ENCODE results near the gene POLR2B.
"Not testable (repeated sequence)": the region's sequence is repeated elsewhere in the genome, so short reads cannot be mapped to it uniquely, and the experiment has no call there.

The POLR2B gene

GRCh38 chr4:56978750-56979303 lies at the start of gene POLR2B:
Gene POLR2B (plus strand): TSS chr4:56978896. CDS start chr4:56978986, 90 bp downstream.
- peak within 1 kb of the TSS; percentile 96 for H3K27ac ChIP-seq
- no peak for TF ChIP-seq ZFX (IDR thresholded peaks at IDR 0.05; ENCODE audit: borderline replicate concordance)
- TF ChIP-seq CTCF (IDR thresholded peaks at IDR 0.05), result no peak

GRCh38 chr4:56930638-56931037 lies 48.1 kb upstream of the POLR2B start:
- H3K27ac ChIP-seq, result no peak overlapping the region

GRCh38 chr4:56931924-56932323 lies 46.8 kb upstream of the POLR2B start:
- TF ChIP-seq CTCF (IDR thresholded peaks at IDR 0.05), result no peak
- no peak overlapping the region for H3K27ac ChIP-seq

More at GRCh38 chr4:56930638-56931037, 48.1 kb upstream of the POLR2B start:
- no peak for TF ChIP-seq CTCF (IDR thresholded peaks at IDR 0.05)
- TF ChIP-seq ZFX (IDR thresholded peaks at IDR 0.05; ENCODE audit: borderline replicate concordance), result no peak

- TF ChIP-seq CTCF (IDR thresholded peaks at IDR 0.05) (no peak), ZFX (IDR thresholded peaks at IDR 0.05; ENCODE audit: borderline replicate concordance) (no peak)
- no peak overlapping the region for H3K27ac ChIP-seq
Measured at GRCh38 chr4:56937262-56937661, 41.4 kb upstream of the POLR2B start.

- H3K27ac ChIP-seq, result not testable (repeated sequence)
Measured at GRCh38 chr4:56939826-56940225, 38.9 kb upstream of the POLR2B start.

GRCh38 chr4:56940403-56940802 lies 38.3 kb upstream of the POLR2B start:
- no peak overlapping the region for H3K27ac ChIP-seq
- TF ChIP-seq ZFX (IDR thresholded peaks at IDR 0.05; ENCODE audit: borderline replicate concordance) (no peak), CTCF (IDR thresholded peaks at IDR 0.05) (no peak)

- H3K27ac ChIP-seq, result 0 out of 2 replicates have a peak overlapping the region, but pooled peaks have one; percentile 17
- TF ChIP-seq CTCF (IDR thresholded peaks at IDR 0.05) (no peak), ZFX (IDR thresholded peaks at IDR 0.05; ENCODE audit: borderline replicate concordance) (no peak)
Measured at GRCh38 chr4:56940971-56941370, 37.7 kb upstream of the POLR2B start.

- no peak for TF ChIP-seq ZFX (IDR thresholded peaks at IDR 0.05; ENCODE audit: borderline replicate concordance)
- TF ChIP-seq CTCF (IDR thresholded peaks at IDR 0.05), result no peak
- 0 out of 2 replicates have a peak overlapping the region, but pooled peaks have one; percentile 17 for H3K27ac ChIP-seq
Measured at GRCh38 chr4:56941403-56941802, 37.3 kb upstream of the POLR2B start.

All from 22Rv1 (cell line).